ENCODE measurements around the gene PTPRG. TPM values are rescaled to one million over a fixed set of nuclear protein-coding genes. Genes with fewer than 3 reads are reported as not detected.

PTPRG gene
- total and polyA plus RNA-seq, 12 donors, result 6.3 to 119 (median 72.2) TPM

DNA sequence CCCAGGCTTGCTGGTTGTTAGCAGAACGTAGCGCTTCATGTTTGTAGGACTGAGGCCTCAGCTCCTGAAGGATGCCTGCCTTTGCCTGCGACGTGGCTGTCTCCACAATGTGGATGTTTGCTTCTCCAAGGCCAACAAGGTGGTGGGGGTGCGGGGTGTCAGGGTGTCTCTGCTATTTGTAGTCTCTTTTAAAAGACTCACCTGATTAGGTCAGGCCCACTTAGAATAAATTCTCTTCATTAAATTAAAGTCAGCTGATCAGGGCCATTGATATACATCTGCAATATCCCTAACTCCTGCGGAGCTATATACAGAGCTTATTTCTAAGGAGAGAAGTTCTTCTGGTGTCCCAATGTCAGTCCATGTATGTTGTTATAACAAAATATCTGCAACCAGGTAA is 44.8 kb downstream of the PTPRG start:
- no peak for DNase-seq
- intact Hi-C loops (cut with DNase I), result no loop called here
- WGBS, 4 donors, result 90 to 97% (median 94%) methylated on average over 2 to 6 of the region's 6 CpGs
- Histone ChIP-seq H3K36me3 (replicated peaks in 1 of 2) (no peaks in the 10 kb centered on the region), H3K4me3 (no peak overlapping the region), H3K9me3 (replicated peaks in 1 of 3) (no peaks in the 10 kb centered on the region), H3K4me1 (replicated peaks in 1 of 2) (no peaks in the 10 kb centered on the region), H3K27ac (no peak overlapping the region), H3K27me3 (no peaks in the 10 kb centered on the region)
- TF ChIP-seq, protein P1, sequence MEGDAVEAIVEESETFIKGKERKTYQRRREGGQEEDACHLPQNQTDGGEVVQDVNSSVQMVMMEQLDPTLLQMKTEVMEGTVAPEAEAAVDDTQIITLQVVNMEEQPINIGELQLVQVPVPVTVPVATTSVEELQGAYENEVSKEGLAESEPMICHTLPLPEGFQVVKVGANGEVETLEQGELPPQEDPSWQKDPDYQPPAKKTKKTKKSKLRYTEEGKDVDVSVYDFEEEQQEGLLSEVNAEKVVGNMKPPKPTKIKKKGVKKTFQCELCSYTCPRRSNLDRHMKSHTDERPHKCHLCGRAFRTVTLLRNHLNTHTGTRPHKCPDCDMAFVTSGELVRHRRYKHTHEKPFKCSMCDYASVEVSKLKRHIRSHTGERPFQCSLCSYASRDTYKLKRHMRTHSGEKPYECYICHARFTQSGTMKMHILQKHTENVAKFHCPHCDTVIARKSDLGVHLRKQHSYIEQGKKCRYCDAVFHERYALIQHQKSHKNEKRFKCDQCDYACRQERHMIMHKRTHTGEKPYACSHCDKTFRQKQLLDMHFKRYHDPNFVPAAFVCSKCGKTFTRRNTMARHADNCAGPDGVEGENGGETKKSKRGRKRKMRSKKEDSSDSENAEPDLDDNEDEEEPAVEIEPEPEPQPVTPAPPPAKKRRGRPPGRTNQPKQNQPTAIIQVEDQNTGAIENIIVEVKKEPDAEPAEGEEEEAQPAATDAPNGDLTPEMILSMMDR (IDR thresholded peaks at IDR 0.05), result no peak
- no peak for TF ChIP-seq POLR2A (IDR thresholded peaks at IDR 0.05)

DNA sequence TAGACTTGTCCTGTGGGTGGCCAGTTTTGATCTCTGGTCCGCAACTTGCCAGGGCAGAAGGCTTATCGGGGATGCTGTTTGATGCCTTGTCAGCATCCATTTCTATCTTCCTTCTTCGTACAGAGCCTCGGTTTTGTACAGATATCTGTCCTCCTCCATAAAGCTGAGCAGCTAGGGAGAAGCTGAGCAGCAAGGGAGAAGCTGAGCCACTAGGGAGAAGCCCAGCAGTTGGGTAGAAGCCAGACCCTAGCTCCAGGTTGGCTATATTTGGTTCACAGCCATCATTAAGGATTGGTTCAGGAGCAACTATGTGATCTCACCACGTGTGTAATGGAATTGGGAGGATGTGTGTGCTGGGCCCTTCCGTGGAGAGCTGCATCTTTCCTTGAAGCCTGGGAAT is 46.7 kb downstream of the PTPRG start:
- no peaks in the 10 kb centered on the region for H3K27me3 ChIP-seq
- no peak overlapping the region for H3K4me3 ChIP-seq
- no peaks in the 10 kb centered on the region for H3K9me3 ChIP-seq (replicated peaks in 1 of 3)
- TF ChIP-seq, protein P1 (IDR thresholded peaks at IDR 0.05), result no peak
- TF ChIP-seq POLR2A (IDR thresholded peaks at IDR 0.05), result no peak
- intact Hi-C loops (cut with DNase I), result no loop called here
- H3K36me3 ChIP-seq (replicated peaks in 1 of 2), result no peaks in the 10 kb centered on the region
- H3K4me1 ChIP-seq (replicated peaks in 1 of 2), result peaks cover 0 to under 1% of the 10 kb centered on the region in 2 donors
- DNase-seq, result no peak
- no peak overlapping the region for H3K27ac ChIP-seq
- WGBS, 4 donors, result 91 to 95% (median 93%) methylated on average over 4 to 6 of the region's 6 CpGs

DNA sequence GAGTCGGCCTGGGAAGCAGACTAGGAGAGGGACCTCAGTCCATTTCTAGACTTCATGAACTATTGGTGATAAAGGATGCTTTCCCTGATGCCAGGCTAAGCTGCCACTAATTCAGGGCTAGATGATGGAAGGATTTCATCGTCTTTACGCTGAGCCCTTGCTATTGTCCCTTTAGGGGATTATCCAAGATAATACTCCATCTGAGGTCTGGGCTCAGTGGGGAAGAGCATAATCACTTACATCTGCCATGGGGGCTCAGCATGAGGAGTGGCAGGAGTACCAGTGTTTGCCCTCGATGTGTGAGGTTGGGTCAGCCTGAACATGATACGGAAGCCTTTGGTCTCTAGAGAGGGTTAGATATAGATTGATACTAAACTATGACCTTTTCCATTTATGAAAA is 47.3 kb downstream of the PTPRG start:
- Histone ChIP-seq H3K4me3 (no peak overlapping the region), H3K4me1 (replicated peaks in 1 of 2) (peaks cover 0 to 7% of the 10 kb centered on the region in 2 donors), H3K27ac (no peak overlapping the region), H3K36me3 (replicated peaks in 1 of 2) (no peaks in the 10 kb centered on the region), H3K9me3 (replicated peaks in 1 of 3) (no peaks in the 10 kb centered on the region), H3K27me3 (no peaks in the 10 kb centered on the region)
- intact Hi-C loops (cut with DNase I), result no loop called here
- 88 to 94% (median 91%) methylated on average over 5 of the region's 5 CpGs for WGBS, 4 donors
- DNase-seq, result no peak
- TF ChIP-seq, protein P1 (IDR thresholded peaks at IDR 0.05), result no peak
- TF ChIP-seq POLR2A (IDR thresholded peaks at IDR 0.05), result no peak

DNA sequence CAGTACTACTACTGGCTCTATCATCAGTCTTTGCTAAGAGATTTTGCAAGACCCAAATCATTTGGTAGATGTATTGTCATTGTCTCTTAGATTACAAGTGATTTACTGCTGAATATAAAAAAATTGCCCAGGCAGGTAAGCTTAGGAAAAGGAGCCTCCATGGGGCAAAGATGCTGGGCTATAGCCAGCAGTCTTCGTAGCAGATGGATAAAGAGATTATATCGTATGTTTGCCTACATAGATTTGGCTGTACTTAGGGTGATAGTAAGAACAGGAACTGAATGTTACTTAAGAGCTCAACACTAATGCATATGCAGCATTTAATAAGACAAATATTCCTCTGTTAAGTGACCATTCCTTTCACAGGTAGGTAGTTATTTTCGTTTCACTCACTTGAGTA is 48.9 kb downstream of the PTPRG start:
- no peak for DNase-seq
- no peaks in the 10 kb centered on the region for H3K36me3 ChIP-seq (replicated peaks in 1 of 2)
- H3K4me3 ChIP-seq, result no peak overlapping the region
- H3K27me3 ChIP-seq, result no peaks in the 10 kb centered on the region
- peaks cover 0 to 9% of the 10 kb centered on the region in 2 donors for H3K4me1 ChIP-seq (replicated peaks in 1 of 2)
- H3K9me3 ChIP-seq (replicated peaks in 1 of 3), result no peaks in the 10 kb centered on the region
- intact Hi-C loops (cut with DNase I), result no loop called here
- WGBS, 4 donors, result 74 to 76% (median 75%) methylated on average over 3 of the region's 3 CpGs
- TF ChIP-seq, protein P1 (IDR thresholded peaks at IDR 0.05), result no peak
- no peak for TF ChIP-seq POLR2A (IDR thresholded peaks at IDR 0.05)
- H3K27ac ChIP-seq, result no peak overlapping the region

Data from adrenal gland (tissue), 12 donors.